IMR-90 (cell line): ENCODE measurements around the gene EME2. TPM values are rescaled to one million over a fixed set of nuclear protein-coding genes. Genes with fewer than 3 reads are reported as not detected.

Source experiments
- ATAC-seq: fragments of 200-7000 bp; cut with Tn5 transposase; 2 replicates; pipeline ENCODE4 v1.9.1; 2020; ENCODE audit warnings: low read depth, mild to moderate bottlenecking, moderate library complexity
- Bru-seq: library from RNA; stranded (reverse); fragments of 400-500 nt; gene quantifications from one replicate; lab custom pipeline; 2021; lab: Mats Ljungman, UMichigan
- BruChase-seq, 2 experiments: library from RNA; stranded (reverse); fragments of 400-500 nt; gene quantifications; one replicate each; lab custom pipeline; 2021; lab: Mats Ljungman, UMichigan
- BruUV-seq: library from RNA; stranded (reverse); fragments of 400-500 nt; replicated peaks from 2 replicates; lab custom pipeline; 2021; lab: Mats Ljungman, UMichigan
- CTCF ChIA-PET: fragments of 300-600 bp; formaldehyde crosslinking; extraction: SDS; loops from one replicate; lab custom pipeline; 2021; ENCODE audit warnings: antibody characterized with exemption; lab: Yijun Ruan, JAX
- POLR2A ChIA-PET: fragments of 300-600 bp; sonication (Branson Sonifier 250); formaldehyde crosslinking; loops from one replicate; lab custom pipeline; 2022; ENCODE audit warnings: antibody characterized with exemption; ENCODE audit not compliant: unreplicated experiment; lab: Charles Lee
- DNase-seq: peaks from one replicate; pipeline ENCODE4 v3.0.0; 2013
- H2AFZ ChIP-seq: replicated peaks from 2 replicates; pipeline ENCODE3; 2013; ENCODE audit warnings: low read length, mild to moderate bottlenecking; ENCODE audit not compliant: poor library complexity
- H2AK5ac ChIP-seq: 2 replicates; pipeline ENCODE4 v1.6.1; 2013; ENCODE audit warnings: low read depth, low read length, inconsistent platforms
- H2AK9ac ChIP-seq: replicated peaks from 2 replicates; pipeline ENCODE3; 2013; ENCODE audit warnings: mild to moderate bottlenecking, low read depth, low read length, moderate library complexity; ENCODE audit not compliant: poor library complexity
- H2BK120ac ChIP-seq: 2 replicates; pipeline ENCODE4 v1.6.1; 2013; ENCODE audit warnings: low read depth, low read length, inconsistent platforms
- H2BK15ac ChIP-seq: 3 replicates; pipeline ENCODE4 v1.6.1; 2013; ENCODE audit warnings: low read depth, low read length, inconsistent platforms
- H2BK20ac ChIP-seq: 2 replicates; pipeline ENCODE4 v1.6.1; 2013; ENCODE audit warnings: low read depth, mild to moderate bottlenecking, inconsistent platforms, low read length, moderate library complexity
- H2BK5ac ChIP-seq: 2 replicates; pipeline ENCODE4 v1.6.1; 2013; ENCODE audit warnings: mild to moderate bottlenecking, low read depth, low read length, inconsistent platforms; ENCODE audit not compliant: poor library complexity, severe bottlenecking
- H3K14ac ChIP-seq: replicated peaks from 2 replicates; pipeline ENCODE4 v1.6.1; 2013; ENCODE audit warnings: low read depth, low read length, inconsistent platforms
- H3K18ac ChIP-seq: 2 replicates; pipeline ENCODE4 v1.6.1; 2013; ENCODE audit warnings: low read depth, low read length, control low read depth
- H3K23ac ChIP-seq: 2 replicates; pipeline ENCODE4 v1.6.1; 2013; ENCODE audit warnings: low read depth, low read length, inconsistent platforms
- H3K27ac ChIP-seq: 2 replicates; pipeline ENCODE4 v1.5.1; 2013; ENCODE audit warnings: mild to moderate bottlenecking, control low read depth, low read length; ENCODE audit not compliant: insufficient read depth
- H3K27me3 ChIP-seq: 2 replicates; pipeline ENCODE4 v1.6.1; 2013; ENCODE audit warnings: low read length; ENCODE audit not compliant: control insufficient read depth, insufficient read depth
- H3K36me3 ChIP-seq: 2 replicates; pipeline ENCODE4 v1.6.1; 2013; ENCODE audit warnings: low read length, mixed read lengths; ENCODE audit not compliant: control insufficient read depth, insufficient read depth
- H3K4ac ChIP-seq: 2 replicates; pipeline ENCODE4 v1.6.1; 2013; ENCODE audit warnings: low read depth, low read length, inconsistent platforms
- H3K4me1 ChIP-seq: 2 replicates; pipeline ENCODE4 v1.6.1; 2013; ENCODE audit warnings: low read length, mixed read lengths; ENCODE audit not compliant: control insufficient read depth, insufficient read depth
- H3K4me2 ChIP-seq: 2 replicates; pipeline ENCODE4 v1.6.1; 2013; ENCODE audit warnings: low read depth, mild to moderate bottlenecking, control low read depth, low read length, moderate library complexity
- H3K4me3 ChIP-seq: 2 replicates; pipeline ENCODE4 v1.5.1; 2013; ENCODE audit warnings: low read depth, mild to moderate bottlenecking, control low read depth, low read length, moderate library complexity; ENCODE audit not compliant: insufficient read depth
- H3K56ac ChIP-seq: 2 replicates; pipeline ENCODE4 v1.6.1; 2013; ENCODE audit warnings: low read length, inconsistent platforms; ENCODE audit not compliant: insufficient read depth; ENCODE audit errors: extremely low read depth
- H3K79me1 ChIP-seq, 2 experiments: 2 replicates each; pipeline ENCODE4 v1.6.1; 2013; ENCODE audit warnings: low read length in 2 of 2, inconsistent platforms in 1 of 2, low read depth in 1 of 2
- H3K9ac ChIP-seq: 2 replicates; pipeline ENCODE4 v1.6.1; 2013; ENCODE audit warnings: low read depth, low read length, control low read depth
- H3K9me1 ChIP-seq: 2 replicates; pipeline ENCODE4 v1.6.1; 2013; ENCODE audit warnings: low read length, inconsistent platforms; ENCODE audit not compliant: insufficient read depth
- H3K9me3 ChIP-seq: 2 replicates; pipeline ENCODE4 v1.6.1; 2013; ENCODE audit warnings: low read length; ENCODE audit not compliant: control insufficient read depth, insufficient read depth
- H4K20me1 ChIP-seq: 2 replicates; pipeline ENCODE4 v1.6.1; 2013; ENCODE audit warnings: low read length, inconsistent platforms; ENCODE audit not compliant: insufficient read depth
- H4K5ac ChIP-seq: 2 replicates; pipeline ENCODE4 v1.6.1; 2013; ENCODE audit warnings: mild to moderate bottlenecking, low read depth, low read length, control low read depth
- H4K8ac ChIP-seq, 2 experiments: 2 replicates each; pipeline ENCODE4 v1.6.1; 2013; ENCODE audit warnings: low read depth in 2 of 2, low read length in 2 of 2, control low read depth in 1 of 2, inconsistent platforms in 1 of 2
- H4K91ac ChIP-seq: 2 replicates; pipeline ENCODE4 v1.6.1; 2013; ENCODE audit warnings: low read depth, low read length, inconsistent platforms; ENCODE audit not compliant: insufficient read depth
- MXI1 ChIP-seq: IDR thresholded peaks from 2 replicates; pipeline ENCODE4 v1.6.1; 2012; ENCODE audit warnings: low read depth, mild to moderate bottlenecking, low read length, moderate library complexity, borderline replicate concordance
- WGBS, 2 experiments: methylation state at CpG; one replicate each; pipeline versions ENCODE4 v1.1.5 to v1.1.7; 2013; ENCODE audit warnings: missing lambda C conversion rate in 2 of 2; ENCODE audit not compliant: insufficient read length in 1 of 2; ENCODE audit errors: extremely low coverage in 2 of 2; 5-methylcytosine and 5-hydroxymethylcytosine counted together
- dilution Hi-C: fragments of 300-500 bp; cut with HindIII; formaldehyde crosslinking; loops from one replicate; pipeline ENCODE4 v1.14.3; 2018; ENCODE audit warnings: low sequenced_read_pairs; ENCODE audit not compliant: unreplicated experiment
- in situ Hi-C: fragments of 300-500 bp; cut with MboI; formaldehyde crosslinking; loops from 3 replicates; pipeline ENCODE4 v1.14.3; 2019; ENCODE audit warnings: low sequenced_read_pairs, inconsistent platforms, mixed read lengths
- intact Hi-C: fragments of 100-400 bp; cut with micrococcal nuclease; formaldehyde crosslinking; loops from 2 replicates; pipeline ENCODE4 v1.10.0; 2022
- long read RNA-seq: library from polyadenylated mRNA; unstranded; transcript quantifications from one replicate; pipeline ENCODE4 v2.0.0, GENCODE V29; 2021; ENCODE audit not compliant: unreplicated experiment
- polyA plus RNA-seq, 3 experiments: library from polyadenylated mRNA; depleted of rRNA; stranded (reverse); fragments of >200 nt; gene quantifications; 2 replicates each; pipeline ENCODE4 v1.2.3, GENCODE V29; 2012; ENCODE audit warnings: low replicate concordance in 1 of 3
- total RNA-seq: library from RNA; depleted of rRNA; stranded (reverse); fragments of >200 nt; gene quantifications from 2 replicates; pipeline ENCODE4 v1.2.3, GENCODE V29; 2012; rRNA removed
- TF ChIP-seq, protein P1 (sequence below): fragments of 150-350 bp; IDR thresholded peaks from 2 replicates; pipeline ENCODE4 v1.6.1; 2017; ENCODE audit warnings: mild to moderate bottlenecking, antibody characterized with exemption, low read length, low read depth

EME2 gene, protein sequence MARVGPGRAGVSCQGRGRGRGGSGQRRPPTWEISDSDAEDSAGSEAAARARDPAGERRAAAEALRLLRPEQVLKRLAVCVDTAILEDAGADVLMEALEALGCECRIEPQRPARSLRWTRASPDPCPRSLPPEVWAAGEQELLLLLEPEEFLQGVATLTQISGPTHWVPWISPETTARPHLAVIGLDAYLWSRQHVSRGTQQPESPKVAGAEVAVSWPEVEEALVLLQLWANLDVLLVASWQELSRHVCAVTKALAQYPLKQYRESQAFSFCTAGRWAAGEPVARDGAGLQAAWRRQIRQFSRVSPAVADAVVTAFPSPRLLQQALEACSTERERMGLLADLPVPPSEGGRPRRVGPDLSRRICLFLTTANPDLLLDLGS
- 1.3 and 1.4 TPM in 2 replicates for total RNA-seq
- polyA plus RNA-seq (2012; rRNA removed), result 9.6 and 11.1 TPM in 2 replicates
- polyA plus RNA-seq (2012; cell fraction: cytosol; rRNA removed), result 2.9 and 4.0 TPM in 2 replicates
- polyA plus RNA-seq (2012; cell fraction: nucleus; rRNA removed; ENCODE audit: low replicate concordance), result 68.1 and 156 TPM in 2 replicates
- percentile 52 among the genes with signal in this experiment for Bru-seq, nascent RNA
- percentile 70 among the genes with signal in this experiment for BruChase-seq, experiment 1, labeled RNA remaining after a 6-hour chase
- BruChase-seq, experiment 2, labeled RNA remaining after a 2-hour chase, result percentile 68 among the genes with signal in this experiment
- long read RNA-seq, partial matches to known transcripts, result 1 of 14 reads
- long read RNA-seq, other reads (novel, unspliced or antisense), result 13 of 14 reads

DNA sequence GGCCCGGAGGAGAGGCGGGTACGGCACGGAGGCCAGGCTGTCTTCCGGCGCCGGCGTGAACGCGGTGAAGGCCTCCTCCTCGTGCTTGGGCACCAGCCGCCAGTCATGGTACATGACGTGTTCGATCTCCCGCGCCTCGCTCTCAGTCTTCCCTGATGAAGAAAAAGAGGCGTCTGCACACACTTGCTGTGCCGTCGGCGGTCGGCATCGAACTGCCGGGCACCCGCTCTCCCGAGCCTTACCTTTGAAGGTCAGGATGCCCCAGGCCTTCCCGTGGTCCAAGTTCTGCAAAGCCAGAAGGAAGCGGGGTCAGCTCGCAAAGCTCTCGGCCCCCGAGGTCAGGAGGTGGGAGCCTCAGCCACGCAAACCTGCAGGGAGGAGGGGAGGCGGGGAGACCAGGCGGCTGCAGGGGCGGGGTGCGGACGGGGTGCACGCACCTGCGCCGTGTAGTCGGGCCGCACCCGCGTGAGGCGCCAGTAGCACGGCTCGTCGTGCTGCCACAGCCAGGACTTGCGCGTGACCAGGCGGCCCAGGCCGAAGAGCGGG lies at the start of gene EME2:
TSS of gene EME2 (plus strand) at position 449 of the 546 bp plus-strand sequence. CDS start 418 bp downstream, outside the sequence.
- Histone ChIP-seq H3K79me1 (peaks cover 12 to 50% of the 10 kb centered on the region in 2 experiments), H2AK9ac (peak within 1 kb of the TSS; percentile 100), H2AFZ (peak within 1 kb of the TSS; percentile 94), H2BK120ac (no peak within 1 kb of the TSS), H3K18ac (no peak within 1 kb of the TSS), H3K27ac (peak within 1 kb of the TSS; percentile 85), H3K14ac (peak within 1 kb of the TSS; percentile 63), H3K27me3 (no peaks in the 10 kb centered on the region), H4K20me1 (peaks cover 28% of the 10 kb centered on the region), H2BK20ac (no peak within 1 kb of the TSS), H3K4me1 (peaks cover 13% of the 10 kb centered on the region), H4K91ac (peak within 1 kb of the TSS; percentile 84), H3K4me3 (peak within 1 kb of the TSS; percentile 93), H3K36me3 (peaks cover 32% of the 10 kb centered on the region), H3K9me1 (0 out of 2 replicates have a peak, but pooled peaks cover 3% of the 10 kb centered on the region), H3K9ac (peak within 1 kb of the TSS; percentile 88), H3K56ac (peak within 1 kb of the TSS; percentile 51), H3K23ac (peak within 1 kb of the TSS; percentile 69), H2BK15ac (no peak within 1 kb of the TSS), H4K8ac (peak within 1 kb of the TSS; percentile 77 to 92), H3K9me3 (no peaks in the 10 kb centered on the region), H3K4me2 (peak within 1 kb of the TSS; percentile 93), H2AK5ac (peak within 1 kb of the TSS; percentile 93), H3K4ac (peak within 1 kb of the TSS; percentile 85), H2BK5ac (peak within 1 kb of the TSS; percentile 78), H4K5ac (peak within 1 kb of the TSS; percentile 68)
- dilution Hi-C loops, result no loop called here
- TF ChIP-seq MXI1, result peak; percentile 62; the same call in 1 of the 2 replicates
- TF ChIP-seq, protein P1, sequence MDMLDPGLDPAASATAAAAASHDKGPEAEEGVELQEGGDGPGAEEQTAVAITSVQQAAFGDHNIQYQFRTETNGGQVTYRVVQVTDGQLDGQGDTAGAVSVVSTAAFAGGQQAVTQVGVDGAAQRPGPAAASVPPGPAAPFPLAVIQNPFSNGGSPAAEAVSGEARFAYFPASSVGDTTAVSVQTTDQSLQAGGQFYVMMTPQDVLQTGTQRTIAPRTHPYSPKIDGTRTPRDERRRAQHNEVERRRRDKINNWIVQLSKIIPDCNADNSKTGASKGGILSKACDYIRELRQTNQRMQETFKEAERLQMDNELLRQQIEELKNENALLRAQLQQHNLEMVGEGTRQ, result no peak
- no TSS peak for BruUV-seq
- CTCF ChIA-PET, result interaction anchor here (0.8 to 0.9 kb wide), 2 partner anchors 10 to 67 kb away, joined by 3 read pairs; partner anchors contain the start of genes NUBP2 and SPSB3
- DNase-seq (peak; percentile 33), ATAC-seq (peak; percentile 2)
- POLR2A ChIA-PET, result no interaction called here
- in situ Hi-C loops, result no loop called here
- 1% methylated on average over 35 of the region's 53 CpGs; no CpG with 5 or more reads in 1 of the 2 experiments for WGBS, 2 experiments
- intact Hi-C loops, result no loop called here
